Ramos (cell line): Measurements from ENCODE around the gene NREP.
"Not testable (repeated sequence)": the region's sequence is repeated elsewhere in the genome, so short reads cannot be mapped to it uniquely, and the experiment has no call there.

Source experiments
- in situ Hi-C: fragments of 300-500 bp; cut with MboI; formaldehyde crosslinking; loops from one replicate; pipeline ENCODE4 v1.14.3; 2022; ENCODE audit warnings: low sequenced_read_pairs; ENCODE audit not compliant: unreplicated experiment

NREP gene

GRCh38 chr5:111741278-111741677 lies 15.7 kb downstream of the NREP start:
- in situ Hi-C loops, result no loop called here

- in situ Hi-C loops, result no loop called here
Measured at GRCh38 chr5:111739416-111739815, 17.6 kb downstream of the NREP start.

GRCh38 chr5:111738118-111738517 lies 18.9 kb downstream of the NREP start:
- in situ Hi-C loops, result no loop called here

GRCh38 chr5:111737716-111738115 lies 19.3 kb downstream of the NREP start:
- in situ Hi-C loops, result no loop called here

- in situ Hi-C loops, result no loop called here
Measured at GRCh38 chr5:111735583-111736270, 21.3 kb downstream of the NREP start.

- in situ Hi-C loops, result no loop called here
Measured at GRCh38 chr5:111734597-111734996, 22.4 kb downstream of the NREP start.

GRCh38 chr5:111734013-111734412 lies 23.0 kb downstream of the NREP start:
- in situ Hi-C loops, result no loop called here

GRCh38 chr5:111733571-111733970 lies 23.4 kb downstream of the NREP start:
- in situ Hi-C loops, result no loop called here

- in situ Hi-C loops, result no loop called here
Measured at GRCh38 chr5:111731638-111732037, 25.4 kb downstream of the NREP start.

GRCh38 chr5:111730659-111731382 lies 26.2 kb downstream of the NREP start:
- in situ Hi-C loops, result no loop called here

GRCh38 chr5:111728941-111729340 lies 28.1 kb downstream of the NREP start:
- in situ Hi-C loops, result no loop called here

GRCh38 chr5:111726986-111727385 lies 30.0 kb downstream of the NREP start:
- in situ Hi-C loops, result no loop called here

- in situ Hi-C loops, result no loop called here
Measured at GRCh38 chr5:111722140-111722539, 34.9 kb downstream of the NREP start.

GRCh38 chr5:111720333-111720890 lies 36.6 kb downstream of the NREP start:
- in situ Hi-C loops, result no loop called here

GRCh38 chr5:111719773-111720172 lies 37.2 kb downstream of the NREP start:
- in situ Hi-C loops, result no loop called here

GRCh38 chr5:111716789-111717188 lies 40.2 kb downstream of the NREP start:
- in situ Hi-C loops, result not testable (repeated sequence)

- in situ Hi-C loops, result no loop called here
Measured at GRCh38 chr5:111707630-111708164, 49.3 kb downstream of the NREP start.

- in situ Hi-C loops, result no loop called here
Measured at GRCh38 chr5:111706345-111706744, 50.6 kb downstream of the NREP start.

- in situ Hi-C loops, result loop anchor here (5.0 kb wide), 1 partner anchor 48 kb away; no protein-coding TSS in a partner anchor
Measured at GRCh38 chr5:111704452-111705085, 52.4 kb downstream of the NREP start.

GRCh38 chr5:111703662-111704061 lies 53.3 kb downstream of the NREP start:
- in situ Hi-C loops, result loop anchor here (5.0 kb wide), 1 partner anchor 49 kb away; no protein-coding TSS in a partner anchor

GRCh38 chr5:111699976-111700375 lies 57.0 kb downstream of the NREP start:
- in situ Hi-C loops, result loop anchor here (5.0 to 10.0 kb wide), 2 partner anchors 52 to 445 kb away; no protein-coding TSS in a partner anchor
